ENCODE results near the gene CXorf58. TPM values are rescaled to one million over a fixed set of nuclear protein-coding genes. Genes with fewer than 3 reads are reported as not detected.
"Not testable (repeated sequence)": the region's sequence is repeated elsewhere in the genome, so short reads cannot be mapped to it uniquely, and the experiment has no call there.

Gene CXorf58
- total and polyA plus RNA-seq, 4 donors: 0.12 to 0.15 (median 0.15) TPM; not detected in 1

- Histone ChIP-seq H3K9ac (ENCODE audit: insufficient read depth in 1 of 2, low read length in 2 of 2) (no peak overlapping the region), H3K27me3 (ENCODE audit: control insufficient read depth in 3 of 3, insufficient read depth in 3 of 3, low read length in 2 of 3) (peaks cover 0 to 13% (median 2%) of the 10 kb centered on the region in 3 donors), H3K4me1 (ENCODE audit: control insufficient read depth in 5 of 5, insufficient read depth in 5 of 5, low read length in 5 of 5) (no peaks in the 10 kb centered on the region), H3K9me3 (ENCODE audit: control insufficient read depth in 4 of 4, insufficient read depth in 3 of 4, low read length in 3 of 4) (no peaks in the 10 kb centered on the region), H3K27ac (ENCODE audit: low read depth in 1 of 2, low read length in 1 of 2) (no peak overlapping the region), H3K36me3 (ENCODE audit: control insufficient read depth in 4 of 4, insufficient read depth in 4 of 4, low read length in 4 of 4) (no peaks in the 10 kb centered on the region), H3K4me3 (no peak overlapping the region)
- 95 to 97% methylated on average over 4 of the region's 4 CpGs for WGBS, 2 donors
- TF ChIP-seq, protein P1, sequence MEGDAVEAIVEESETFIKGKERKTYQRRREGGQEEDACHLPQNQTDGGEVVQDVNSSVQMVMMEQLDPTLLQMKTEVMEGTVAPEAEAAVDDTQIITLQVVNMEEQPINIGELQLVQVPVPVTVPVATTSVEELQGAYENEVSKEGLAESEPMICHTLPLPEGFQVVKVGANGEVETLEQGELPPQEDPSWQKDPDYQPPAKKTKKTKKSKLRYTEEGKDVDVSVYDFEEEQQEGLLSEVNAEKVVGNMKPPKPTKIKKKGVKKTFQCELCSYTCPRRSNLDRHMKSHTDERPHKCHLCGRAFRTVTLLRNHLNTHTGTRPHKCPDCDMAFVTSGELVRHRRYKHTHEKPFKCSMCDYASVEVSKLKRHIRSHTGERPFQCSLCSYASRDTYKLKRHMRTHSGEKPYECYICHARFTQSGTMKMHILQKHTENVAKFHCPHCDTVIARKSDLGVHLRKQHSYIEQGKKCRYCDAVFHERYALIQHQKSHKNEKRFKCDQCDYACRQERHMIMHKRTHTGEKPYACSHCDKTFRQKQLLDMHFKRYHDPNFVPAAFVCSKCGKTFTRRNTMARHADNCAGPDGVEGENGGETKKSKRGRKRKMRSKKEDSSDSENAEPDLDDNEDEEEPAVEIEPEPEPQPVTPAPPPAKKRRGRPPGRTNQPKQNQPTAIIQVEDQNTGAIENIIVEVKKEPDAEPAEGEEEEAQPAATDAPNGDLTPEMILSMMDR (IDR thresholded peaks at IDR 0.05; ENCODE audit: control extremely low read depth, extremely low read depth): no peak
- no peak for DNase-seq
- no peak for ATAC-seq (ENCODE audit: insufficient read depth, low FRiP score)
These were observed 16.9 kb upstream of the CXorf58 start for GRCh38 chrX:23890933-23891332.

GRCh38 chrX:23894993-23895392, 12.8 kb upstream of the CXorf58 start:
- H3K4me3 ChIP-seq; H3K36me3 ChIP-seq (ENCODE audit: control insufficient read depth in 4 of 4, insufficient read depth in 4 of 4, low read length in 4 of 4); ATAC-seq (ENCODE audit: insufficient read depth, low FRiP score); H3K9ac ChIP-seq (ENCODE audit: insufficient read depth in 1 of 2, low read length in 2 of 2); H3K4me1 ChIP-seq (ENCODE audit: control insufficient read depth in 5 of 5, insufficient read depth in 5 of 5, low read length in 5 of 5); H3K9me3 ChIP-seq (ENCODE audit: control insufficient read depth in 4 of 4, insufficient read depth in 3 of 4, low read length in 3 of 4); H3K27ac ChIP-seq (ENCODE audit: low read depth in 1 of 2, low read length in 1 of 2); DNase-seq: not testable (repeated sequence)
- peaks cover 0 to 15% (median 5%) of the 10 kb centered on the region in 3 donors for H3K27me3 ChIP-seq (ENCODE audit: control insufficient read depth in 3 of 3, insufficient read depth in 3 of 3, low read length in 2 of 3)
- 91 to 95% methylated on average over 4 to 6 of the region's 6 CpGs for WGBS, 2 donors

- 65 to 97% methylated on average over 4 of the region's 4 CpGs for WGBS, 2 donors
- H3K9me3 ChIP-seq (ENCODE audit: control insufficient read depth in 4 of 4, insufficient read depth in 3 of 4, low read length in 3 of 4); H3K4me3 ChIP-seq; H3K9ac ChIP-seq (ENCODE audit: insufficient read depth in 1 of 2, low read length in 2 of 2); ATAC-seq (ENCODE audit: insufficient read depth, low FRiP score); H3K36me3 ChIP-seq (ENCODE audit: control insufficient read depth in 4 of 4, insufficient read depth in 4 of 4, low read length in 4 of 4); DNase-seq: not testable (repeated sequence)
- H3K27me3 ChIP-seq (ENCODE audit: control insufficient read depth in 3 of 3, insufficient read depth in 3 of 3, low read length in 2 of 3): peaks cover 0 to 12% (median 4%) of the 10 kb centered on the region in 3 donors
- H3K4me1 ChIP-seq (ENCODE audit: control insufficient read depth in 5 of 5, insufficient read depth in 5 of 5, low read length in 5 of 5): peaks cover 0 to 11% (median 2%) of the 10 kb centered on the region in 5 donors
- H3K27ac ChIP-seq (ENCODE audit: low read depth in 1 of 2, low read length in 1 of 2): peak overlapping the region in 1 of 2 donors; percentile 21
These were observed 11.3 kb upstream of the CXorf58 start for GRCh38 chrX:23896539-23896938.

DNA sequence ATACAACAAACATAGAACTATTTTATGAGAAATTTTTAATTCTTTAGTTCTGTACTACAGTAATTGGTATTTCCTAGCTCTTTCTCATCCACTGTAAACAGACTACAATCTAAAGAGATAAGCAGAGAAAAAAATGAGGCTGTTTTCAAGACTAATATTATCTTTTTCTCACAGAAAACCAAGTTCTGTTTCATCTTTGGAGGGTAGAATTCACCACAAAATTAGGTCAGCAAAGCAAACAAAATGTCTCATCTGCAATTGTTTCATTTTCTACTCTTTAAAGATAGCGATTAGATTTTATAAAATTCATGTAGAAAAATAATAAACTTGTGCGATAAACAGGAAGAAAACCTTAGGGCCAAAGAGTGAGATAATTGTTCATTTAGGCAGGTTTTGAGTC, 10.8 kb upstream of the CXorf58 start:
- ATAC-seq (ENCODE audit: insufficient read depth, low FRiP score) (no peak), DNase-seq (no peak)
- peaks cover 0 to 15% (median 6%) of the 10 kb centered on the region in 3 donors for H3K27me3 ChIP-seq (ENCODE audit: control insufficient read depth in 3 of 3, insufficient read depth in 3 of 3, low read length in 2 of 3)
- WGBS, 2 donors: 69 to 73% methylated on average over 2 of the region's 2 CpGs
- no peaks in the 10 kb centered on the region for H3K9me3 ChIP-seq (ENCODE audit: control insufficient read depth in 4 of 4, insufficient read depth in 3 of 4, low read length in 3 of 4)
- no peak overlapping the region for H3K9ac ChIP-seq (ENCODE audit: insufficient read depth in 1 of 2, low read length in 2 of 2)
- H3K36me3 ChIP-seq (ENCODE audit: control insufficient read depth in 4 of 4, insufficient read depth in 4 of 4, low read length in 4 of 4): no peaks in the 10 kb centered on the region
- peaks cover 0 to 13% (median 3%) of the 10 kb centered on the region in 5 donors for H3K4me1 ChIP-seq (ENCODE audit: control insufficient read depth in 5 of 5, insufficient read depth in 5 of 5, low read length in 5 of 5)
- H3K27ac ChIP-seq (ENCODE audit: low read depth in 1 of 2, low read length in 1 of 2): no peak overlapping the region
- TF ChIP-seq, protein P1 (IDR thresholded peaks at IDR 0.05; ENCODE audit: control extremely low read depth, extremely low read depth): no peak
- H3K4me3 ChIP-seq: no peak overlapping the region

Measured in lung (tissue), 12 donors.